AG10803 (cell line): ENCODE results near the gene SCAMP3.

ENCODE experiments used
- DNase-seq: peaks from one replicate; pipeline ENCODE4 v3.0.0; 2010; ENCODE audit warnings: low read depth
- H3K4me3 ChIP-seq: 2 replicates; pipeline ENCODE4 v1.5.1; 2011; ENCODE audit warnings: mild to moderate bottlenecking, low read length, control low read depth
- CTCF ChIP-seq: conservative IDR thresholded peaks from 2 replicates; pipeline ENCODE4 v1.5.1; 2011; ENCODE audit warnings: mild to moderate bottlenecking, low read length, control low read depth, inconsistent platforms

Gene SCAMP3

DNA sequence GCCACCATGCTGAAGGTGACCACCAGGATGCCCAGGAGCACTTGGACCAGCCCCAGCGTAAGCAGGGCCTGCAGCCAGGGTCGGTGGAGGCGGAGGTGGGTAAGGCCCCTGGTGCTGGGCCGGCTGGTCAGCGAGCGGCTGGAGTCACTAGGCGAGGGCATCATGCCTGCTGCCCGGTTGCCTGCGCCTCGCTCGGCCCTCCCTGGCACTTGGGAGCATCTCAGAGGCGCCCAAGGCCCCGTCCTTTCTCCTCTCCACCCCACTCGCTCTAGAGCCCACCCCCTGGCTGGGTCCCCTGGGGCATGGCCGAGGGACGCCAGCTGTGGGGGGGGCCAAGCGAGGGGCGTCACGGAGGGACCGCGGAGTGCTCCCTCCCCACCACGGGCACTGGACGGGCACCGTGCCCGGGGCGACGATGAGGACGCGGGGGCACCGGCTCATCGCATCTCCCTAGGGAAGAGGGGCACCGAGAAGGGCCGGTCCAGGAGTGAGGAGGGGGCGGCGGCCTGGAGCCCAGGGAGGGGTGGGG is 7.4 kb downstream of the SCAMP3 start:
- DNase-seq = no peak
- peak overlapping the region; percentile 80 for H3K4me3 ChIP-seq
- TF ChIP-seq CTCF = no peak

GRCh38 chr1:155254228-155254713 is 7.9 kb downstream of the SCAMP3 start:
- H3K4me3 ChIP-seq = peak overlapping the region; percentile 80
- no peak for TF ChIP-seq CTCF
- no peak for DNase-seq

DNA sequence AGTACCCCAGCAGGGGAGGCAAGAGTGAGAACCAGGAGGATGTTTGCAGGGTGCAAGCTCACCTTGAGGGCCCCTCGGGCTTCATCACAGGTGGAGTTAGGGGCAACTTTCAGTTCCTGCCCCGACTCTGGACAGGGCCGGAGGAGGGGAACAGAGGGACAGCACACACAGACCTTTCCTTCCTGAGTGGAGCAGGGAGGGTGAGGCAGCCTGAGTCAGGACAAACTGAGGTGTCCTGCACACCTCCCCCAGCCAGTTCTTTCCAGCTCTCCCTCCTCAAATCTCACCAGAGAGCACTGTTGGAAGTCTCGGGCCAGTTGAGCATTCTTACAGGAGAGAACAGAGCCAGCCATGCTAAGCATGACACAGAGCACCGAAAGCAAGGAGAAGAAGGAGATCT is 8.4 kb downstream of the SCAMP3 start:
- H3K4me3 ChIP-seq = peak overlapping the region; percentile 80
- no peak for DNase-seq
- no peak for TF ChIP-seq CTCF

DNA sequence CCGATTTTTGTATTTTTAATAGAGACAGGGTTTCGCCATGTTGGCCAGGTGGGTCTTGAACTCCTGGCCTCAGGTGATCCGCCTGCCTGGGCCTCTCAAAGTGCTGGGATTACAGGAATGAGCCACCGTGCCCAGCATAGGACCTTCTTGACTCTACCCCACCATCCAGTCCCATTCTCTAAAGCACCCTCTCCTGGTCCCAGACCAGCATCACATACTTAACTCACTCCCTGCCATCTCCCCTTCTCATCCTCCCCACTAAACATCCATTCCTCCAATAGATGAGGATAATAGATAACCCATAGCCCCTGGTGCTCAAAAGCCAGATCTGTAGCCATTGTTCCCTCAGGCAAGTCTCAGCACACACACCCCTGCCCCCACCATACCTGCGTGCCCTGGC is 9.0 kb downstream of the SCAMP3 start:
- peak overlapping the region; percentile 80 for H3K4me3 ChIP-seq
- DNase-seq = no peak
- no peak for TF ChIP-seq CTCF

- no peak overlapping the region for H3K4me3 ChIP-seq
- DNase-seq = no peak
- TF ChIP-seq CTCF = no peak
Observed at GRCh38 chr1:155251566-155251965, 10.6 kb downstream of the SCAMP3 start.

DNA sequence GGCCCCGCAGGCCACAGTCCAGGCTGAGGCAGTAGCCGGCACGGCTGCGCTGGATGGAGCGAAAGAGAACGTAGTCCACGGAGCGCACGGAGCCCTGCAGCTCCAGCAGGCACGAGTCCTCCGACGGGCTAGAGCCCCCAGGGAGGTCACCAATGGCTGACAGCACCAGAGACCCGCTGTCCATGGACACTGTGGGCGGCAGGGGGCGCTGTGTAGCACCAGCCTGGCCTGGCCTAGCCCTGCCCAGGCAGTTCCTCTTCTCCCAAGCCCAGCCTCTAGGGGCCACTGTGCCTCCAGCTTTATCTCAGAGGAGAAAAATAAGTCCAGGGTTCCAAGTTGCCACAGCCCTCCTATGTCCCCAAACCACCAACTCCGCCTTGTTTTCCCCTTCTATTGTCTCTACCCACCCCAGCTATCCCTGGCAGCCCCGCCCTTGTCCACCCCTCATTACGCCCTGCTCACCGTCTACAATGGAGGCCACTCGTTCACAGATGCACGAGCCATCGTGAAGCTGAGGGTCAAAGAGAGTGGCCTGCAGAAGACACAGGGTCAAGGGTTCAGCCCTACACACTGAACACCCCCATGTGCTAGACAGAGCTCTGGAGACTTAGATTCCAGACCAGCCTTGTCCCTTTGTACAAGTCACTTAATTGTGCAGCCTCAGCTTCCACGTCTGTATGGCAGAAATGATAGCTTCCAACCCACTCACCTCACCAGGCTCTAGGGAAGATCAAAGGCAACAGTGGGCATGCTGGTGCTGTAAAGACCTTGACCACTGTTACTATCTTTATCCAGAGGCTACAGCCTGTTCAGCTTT is 11.3 kb downstream of the SCAMP3 start:
- TF ChIP-seq CTCF = peak; percentile 99
- H3K4me3 ChIP-seq = no peak overlapping the region
- DNase-seq = peak; percentile 87

DNA sequence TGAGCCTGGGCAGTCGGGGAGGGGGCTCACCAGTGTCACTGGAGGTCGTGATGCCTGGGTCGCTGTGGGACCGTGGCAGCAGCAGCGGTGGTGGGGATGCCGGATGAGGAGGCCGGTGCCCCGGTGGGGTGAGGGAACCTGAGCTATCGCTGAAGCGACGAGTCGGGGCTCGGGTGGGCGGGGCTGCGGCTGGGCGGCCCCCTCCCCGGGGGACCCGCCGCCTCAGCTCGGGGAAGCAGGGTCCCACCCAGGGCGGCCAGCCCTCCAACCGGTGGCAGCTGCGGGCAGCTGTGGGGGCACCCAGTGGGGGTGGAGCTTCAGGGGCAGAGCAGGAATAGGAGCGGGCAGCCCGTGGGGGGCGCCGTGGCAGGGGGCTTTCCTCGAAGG is 11.9 kb downstream of the SCAMP3 start:
- no peak overlapping the region for H3K4me3 ChIP-seq
- no peak for TF ChIP-seq CTCF
- no peak for DNase-seq
